GM13977 (cell line): ENCODE results near the gene STKLD1.
A peak's percentile ranks its signal among the peaks of the same experiment; 100 is the strongest.

Source experiments
- DNase-seq: peaks from one replicate; pipeline ENCODE4 v3.0.0; 2012; ENCODE audit warnings: low spot score
- CTCF ChIP-seq: IDR thresholded peaks from 2 replicates; pipeline ENCODE4 v1.5.1; 2012; ENCODE audit warnings: mild to moderate bottlenecking, control low read depth; ENCODE audit not compliant: insufficient read depth; ENCODE audit errors: extremely low read depth, missing control alignments
- in situ Hi-C: fragments of 300-500 bp; cut with MboI; formaldehyde crosslinking; loops from one replicate; pipeline ENCODE4 v1.12.0; 2022; ENCODE audit warnings: low sequenced_read_pairs, low pct_unique_long_range_greater_than_20kb, mixed read lengths, inconsistent platforms; ENCODE audit not compliant: unreplicated experiment

The STKLD1 gene

DNA sequence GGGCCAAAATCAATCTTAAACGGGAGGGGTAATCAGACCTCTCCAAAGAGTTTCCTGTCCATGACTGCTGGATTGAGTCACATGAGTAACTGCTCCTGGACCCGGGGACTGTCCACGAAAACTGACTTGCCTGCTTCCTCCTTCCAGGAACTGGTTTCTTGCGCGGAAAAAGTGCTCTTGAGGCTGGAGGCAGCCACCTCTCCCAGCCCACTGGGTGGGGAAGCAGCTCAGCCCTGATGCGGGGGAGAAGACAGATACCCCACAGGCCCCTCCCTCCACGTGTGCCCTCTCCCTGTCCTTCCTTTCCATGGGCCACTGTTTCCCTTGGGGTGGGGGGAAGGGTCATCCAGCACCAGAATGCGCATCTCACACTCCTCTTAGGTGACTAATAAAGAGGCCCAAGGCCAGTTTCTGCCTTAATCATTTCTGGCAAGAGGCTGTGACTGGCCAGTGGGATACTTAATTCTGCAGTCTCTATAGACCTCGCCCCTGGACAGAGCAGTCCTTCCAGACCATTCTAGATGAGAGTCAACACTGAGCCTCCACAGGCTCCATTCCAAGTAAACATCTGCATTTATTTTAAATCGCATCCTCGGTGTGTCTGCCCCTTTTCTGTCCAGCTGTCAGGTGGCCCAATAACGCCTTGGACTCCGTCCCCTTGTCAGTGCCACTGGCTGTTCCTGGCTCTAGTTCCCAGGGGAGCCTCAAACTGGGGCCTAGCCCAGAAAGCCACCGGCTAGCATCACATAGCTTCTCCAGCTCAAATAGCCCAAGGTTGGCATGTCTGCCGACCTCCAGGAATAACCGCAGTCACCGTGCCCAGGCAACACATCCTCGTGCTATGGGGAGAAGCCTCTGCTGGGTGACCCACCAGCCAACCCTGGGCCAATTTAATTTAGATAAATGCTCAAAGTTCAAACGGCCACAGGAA, 29.6 kb downstream of the STKLD1 start:
- in situ Hi-C loops: no loop called here
- TF ChIP-seq CTCF: no peak

GRCh38 chr9:133406480-133407307, 30.5 kb downstream of the STKLD1 start:
- peak; percentile 95 for TF ChIP-seq CTCF
- in situ Hi-C loops: no loop called here
- DNase-seq: peak; percentile 86

More for the DNA sequence above, 29.6 kb downstream of the STKLD1 start:
- DNase-seq: no peak

DNA sequence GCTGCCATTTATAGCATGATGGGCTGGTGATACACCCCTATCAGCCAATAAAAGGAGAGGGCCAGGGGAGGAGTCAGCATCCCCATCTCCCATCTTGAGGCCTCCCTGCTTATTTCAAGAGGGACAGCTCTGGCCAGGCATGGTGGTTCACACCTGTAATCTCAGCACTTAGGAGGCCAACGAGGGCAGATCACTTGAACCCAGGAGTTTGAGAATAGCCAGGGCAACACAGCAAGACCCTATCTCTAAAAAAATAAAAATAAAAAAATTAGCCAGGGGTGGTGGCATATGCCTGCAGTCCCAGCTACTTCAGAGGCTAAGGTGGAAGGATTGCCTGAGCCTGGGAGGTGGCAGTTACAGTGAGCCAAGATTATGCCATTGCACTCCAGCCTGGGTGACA, 31.9 kb downstream of the STKLD1 start:
- TF ChIP-seq CTCF: no peak
- in situ Hi-C loops: no loop called here
- DNase-seq: no peak

- in situ Hi-C loops: loop anchor here (10.0 kb wide), 1 partner anchor 70 kb away; no protein-coding TSS in a partner anchor
- no peak for DNase-seq
- no peak for TF ChIP-seq CTCF
These were observed 39.0 kb downstream of the STKLD1 start for GRCh38 chr9:133415170-133415569.

DNA sequence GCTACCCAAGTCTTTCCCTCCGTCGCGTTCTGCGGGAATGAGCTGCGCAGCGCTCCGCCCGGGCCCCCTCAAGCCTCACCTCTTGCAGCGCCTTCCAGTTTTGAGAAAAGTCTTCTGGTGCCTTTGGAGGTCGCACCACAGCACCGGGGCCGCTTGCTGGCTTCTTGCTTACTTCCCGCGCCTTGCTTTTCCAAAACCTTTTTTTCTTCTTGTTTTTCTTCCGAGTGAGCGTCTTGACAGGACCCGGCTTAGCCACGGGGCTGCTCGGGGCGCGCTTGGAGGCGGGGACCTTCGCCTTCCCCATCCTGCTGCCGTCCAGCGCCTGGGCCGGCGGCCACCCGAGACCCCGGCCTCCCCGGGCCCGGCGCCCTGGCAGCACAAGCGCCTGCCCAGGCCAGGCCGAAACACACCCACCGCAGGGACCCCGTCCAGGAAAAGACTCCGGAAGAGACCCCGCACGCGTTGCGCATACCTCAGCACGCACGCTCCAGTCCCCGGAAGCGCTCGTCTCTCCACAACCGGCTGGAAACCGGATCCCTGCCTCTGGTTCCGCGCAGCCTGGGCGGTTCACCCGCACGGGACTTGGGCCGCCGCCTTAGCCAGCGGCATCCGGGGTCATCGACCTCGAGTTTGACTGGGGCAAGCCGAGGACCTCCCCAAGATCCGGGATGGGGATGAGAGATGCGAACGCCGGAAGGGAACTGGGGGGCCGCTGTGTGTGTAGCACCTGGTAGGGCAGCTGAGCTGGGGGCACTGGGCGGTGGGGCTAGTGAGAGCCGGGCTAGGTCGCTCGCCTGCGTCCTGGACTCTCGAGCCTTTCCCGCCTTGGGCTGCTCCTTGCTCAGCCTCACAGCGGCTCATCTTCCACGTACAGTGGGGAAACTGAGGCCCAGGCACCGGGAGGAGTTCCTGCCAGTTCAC, 41.6 kb downstream of the STKLD1 start, which contains the start of gene REXO4:
REXO4 (minus strand) TSS at position 470 of the 921 bp plus-strand sequence; CDS start at position 304, 166 bp downstream.
- in situ Hi-C loops: loop anchor here (10.0 kb wide), 1 partner anchor 67 kb away; no protein-coding TSS in a partner anchor
- peak; percentile 80 for DNase-seq
- TF ChIP-seq CTCF: peak; percentile 0
